ENCODE results near the gene ZNF124.
"Not testable (repeated sequence)": the region's sequence is repeated elsewhere in the genome, so short reads cannot be mapped to it uniquely, and the experiment has no call there.

ZNF124 gene

DNA sequence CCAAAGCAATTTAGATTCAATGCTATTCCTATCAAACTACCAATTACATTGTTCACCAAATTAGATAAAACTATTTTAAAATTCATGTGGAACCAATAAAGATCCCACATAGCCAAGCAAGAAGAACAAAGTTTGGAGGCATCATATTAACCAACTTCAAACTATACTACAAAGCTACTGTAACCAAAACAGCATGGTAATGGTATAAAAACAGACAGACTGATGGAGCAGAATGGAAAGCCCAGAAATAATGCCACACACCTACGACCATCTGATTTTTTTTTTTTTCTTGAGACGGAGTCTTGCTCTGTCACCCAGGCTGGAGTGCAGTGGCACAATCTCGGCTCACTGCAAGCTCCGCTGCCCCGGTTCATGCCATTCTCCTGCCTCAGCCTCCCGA is 7.1 kb downstream of the ZNF124 start:
- Histone ChIP-seq H3K27ac (ENCODE audit: low read length, poor library complexity, severe bottlenecking) (no peak overlapping the region), H3K9me3 (ENCODE audit: control insufficient read depth, low read length) (peaks cover 73% of the 10 kb centered on the region), H3K4me1 (ENCODE audit: control insufficient read depth, insufficient read depth, low read depth, low read length) (peaks cover 3% of the 10 kb centered on the region), H3K18ac (ENCODE audit: low read depth in 1 of 2, low read length in 2 of 2) (no peak overlapping the region), H3K9ac (ENCODE audit: low read length) (no peak overlapping the region), H3K4me3 (ENCODE audit: insufficient read depth in 1 of 2, low read depth in 1 of 2, low read length in 2 of 2) (no peak overlapping the region), H4K8ac (ENCODE audit: low read length) (no peak overlapping the region), H3K79me1 (replicated peaks; ENCODE audit: low read length, poor library complexity, severe bottlenecking) (peaks cover 7% of the 10 kb centered on the region), H2AFZ (ENCODE audit: low read depth, low read length) (no peak overlapping the region), H2BK5ac (ENCODE audit: low read depth, low read length, poor library complexity, severe bottlenecking) (no peak overlapping the region), H3K4ac (ENCODE audit: low read depth in 1 of 2, low read length in 2 of 2) (no peak overlapping the region), H3K27me3 (ENCODE audit: control insufficient read depth in 1 of 2, insufficient read depth in 1 of 2, low read length in 2 of 2) (no peaks in the 10 kb centered on the region), H2AK5ac (ENCODE audit: low read length, severe bottlenecking) (no peak overlapping the region), H3K4me2 (ENCODE audit: low read length, poor library complexity, severe bottlenecking) (no peak overlapping the region), H3K14ac (ENCODE audit: low read length in 2 of 2) (no peak overlapping the region), H3K36me3 (ENCODE audit: control insufficient read depth in 1 of 2, insufficient read depth in 2 of 2, low read depth in 1 of 2, low read length in 2 of 2) (peaks cover 0 to 8% of the 10 kb centered on the region in 2 experiments), H2BK12ac (ENCODE audit: low read length in 2 of 2) (no peak overlapping the region), H3K23ac (ENCODE audit: low read length in 2 of 2) (no peak overlapping the region), H4K91ac (ENCODE audit: low read length) (no peak overlapping the region), H2BK15ac (ENCODE audit: low read depth, poor library complexity, severe bottlenecking) (no peak overlapping the region), H2BK120ac (ENCODE audit: low read depth, low read length) (no peak overlapping the region)
- DNase-seq, result no peak
- WGBS, result 99% methylated on average over 6 of the region's 6 CpGs

DNA sequence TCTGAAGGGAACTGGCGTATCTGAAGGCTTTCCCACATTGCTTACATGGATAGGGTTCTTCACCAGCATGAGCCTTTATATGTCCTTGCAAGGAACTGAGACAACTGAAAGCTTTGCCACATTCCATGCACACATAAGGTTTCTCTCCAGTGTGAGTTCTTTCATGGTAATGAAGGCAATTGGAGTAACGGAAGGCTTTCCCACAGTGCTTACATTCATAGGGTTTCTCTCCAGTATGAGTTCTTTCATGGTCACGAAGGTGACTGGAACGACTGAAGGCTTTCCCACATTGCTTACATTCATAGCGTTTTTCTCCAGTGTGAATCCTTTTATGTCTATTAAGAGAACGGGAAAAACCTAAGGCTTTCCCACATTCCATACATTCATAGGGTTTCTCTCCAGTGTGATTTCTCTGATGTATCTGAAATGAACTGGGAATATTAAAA is 15.0 kb downstream of the ZNF124 start:
- Histone ChIP-seq H3K4me1 (ENCODE audit: control insufficient read depth, insufficient read depth, low read depth, low read length) (no peaks in the 10 kb centered on the region), H3K36me3 (ENCODE audit: control insufficient read depth in 1 of 2, insufficient read depth in 2 of 2, low read depth in 1 of 2, low read length in 2 of 2) (peaks cover 32 to 60% of the 10 kb centered on the region in 2 experiments), H3K9ac (ENCODE audit: low read length) (no peak overlapping the region), H2BK5ac (ENCODE audit: low read depth, low read length, poor library complexity, severe bottlenecking) (no peak overlapping the region), H3K4me2 (ENCODE audit: low read length, poor library complexity, severe bottlenecking) (no peak overlapping the region), H2BK15ac (ENCODE audit: low read depth, poor library complexity, severe bottlenecking) (no peak overlapping the region), H3K4ac (ENCODE audit: low read depth in 1 of 2, low read length in 2 of 2) (no peak overlapping the region), H3K27ac (ENCODE audit: low read length, poor library complexity, severe bottlenecking) (no peak overlapping the region), H3K18ac (ENCODE audit: low read depth in 1 of 2, low read length in 2 of 2) (no peak overlapping the region), H3K79me1 (replicated peaks; ENCODE audit: low read length, poor library complexity, severe bottlenecking) (peaks cover 19% of the 10 kb centered on the region), H2BK12ac (ENCODE audit: low read length in 2 of 2) (no peak overlapping the region), H3K14ac (ENCODE audit: low read length in 2 of 2) (no peak overlapping the region), H2BK120ac (ENCODE audit: low read depth, low read length) (no peak overlapping the region), H3K4me3 (ENCODE audit: insufficient read depth in 1 of 2, low read depth in 1 of 2, low read length in 2 of 2) (peak overlapping the region in 1 of 2 experiments; percentile 66), H4K91ac (ENCODE audit: low read length) (no peak overlapping the region), H3K27me3 (ENCODE audit: control insufficient read depth in 1 of 2, insufficient read depth in 1 of 2, low read length in 2 of 2) (no peaks in the 10 kb centered on the region), H2AK5ac (ENCODE audit: low read length, severe bottlenecking) (no peak overlapping the region), H4K8ac (ENCODE audit: low read length) (no peak overlapping the region), H3K23ac (ENCODE audit: low read length in 2 of 2) (no peak overlapping the region), H3K9me3 (ENCODE audit: control insufficient read depth, low read length) (peaks cover 95% of the 10 kb centered on the region), H2AFZ (ENCODE audit: low read depth, low read length) (no peak overlapping the region)
- WGBS, result 99% methylated on average over 4 of the region's 6 CpGs
- peak; percentile 20 for DNase-seq

DNA sequence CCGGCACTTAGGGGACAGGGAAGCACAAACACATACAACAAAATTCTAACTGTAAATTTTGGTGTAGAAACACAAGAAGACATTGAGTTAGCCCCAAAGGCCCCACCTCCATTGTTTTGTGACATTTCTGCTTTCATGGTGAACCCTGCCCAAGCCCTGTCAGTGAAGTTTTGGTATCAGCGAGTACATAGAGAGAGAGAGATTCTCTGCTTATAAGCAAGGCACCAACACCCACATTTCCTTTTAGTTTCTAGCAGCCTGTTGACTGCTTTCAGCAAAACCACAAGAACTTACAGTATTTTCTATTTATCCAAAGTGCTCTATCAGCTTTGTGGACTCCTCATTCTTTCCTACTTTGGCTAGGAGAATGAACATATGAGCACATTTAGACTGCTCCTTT is 24.0 kb downstream of the ZNF124 start:
- no peak overlapping the region for H2BK120ac ChIP-seq (ENCODE audit: low read depth, low read length)
- H3K27ac ChIP-seq (ENCODE audit: low read length, poor library complexity, severe bottlenecking), result no peak overlapping the region
- no peaks in the 10 kb centered on the region for H3K4me1 ChIP-seq (ENCODE audit: control insufficient read depth, insufficient read depth, low read depth, low read length)
- WGBS, result 96% methylated on average over 2 of the region's 2 CpGs
- no peak overlapping the region for H2AFZ ChIP-seq (ENCODE audit: low read depth, low read length)
- H3K36me3 ChIP-seq (ENCODE audit: control insufficient read depth in 1 of 2, insufficient read depth in 2 of 2, low read depth in 1 of 2, low read length in 2 of 2), result peaks cover 18% of the 10 kb centered on the region in 2 experiments
- no peak overlapping the region for H3K9ac ChIP-seq (ENCODE audit: low read length)
- no peak overlapping the region for H2AK5ac ChIP-seq (ENCODE audit: low read length, severe bottlenecking)
- H3K79me1 ChIP-seq (replicated peaks; ENCODE audit: low read length, poor library complexity, severe bottlenecking), result peaks cover 41% of the 10 kb centered on the region
- H3K4me3 ChIP-seq (ENCODE audit: insufficient read depth in 1 of 2, low read depth in 1 of 2, low read length in 2 of 2), result peak overlapping the region in 1 of 2 experiments; percentile 19
- no peak overlapping the region for H2BK15ac ChIP-seq (ENCODE audit: low read depth, poor library complexity, severe bottlenecking)
- no peak overlapping the region for H3K4me2 ChIP-seq (ENCODE audit: low read length, poor library complexity, severe bottlenecking)
- DNase-seq, result no peak
- H3K23ac ChIP-seq (ENCODE audit: low read length in 2 of 2), result no peak overlapping the region
- peaks cover 84% of the 10 kb centered on the region for H3K9me3 ChIP-seq (ENCODE audit: control insufficient read depth, low read length)
- H2BK5ac ChIP-seq (ENCODE audit: low read depth, low read length, poor library complexity, severe bottlenecking), result no peak overlapping the region
- no peak overlapping the region for H4K91ac ChIP-seq (ENCODE audit: low read length)
- H4K8ac ChIP-seq (ENCODE audit: low read length), result no peak overlapping the region
- H3K18ac ChIP-seq (ENCODE audit: low read depth in 1 of 2, low read length in 2 of 2), result no peak overlapping the region
- no peak overlapping the region for H3K4ac ChIP-seq (ENCODE audit: low read depth in 1 of 2, low read length in 2 of 2)
- H3K27me3 ChIP-seq (ENCODE audit: control insufficient read depth in 1 of 2, insufficient read depth in 1 of 2, low read length in 2 of 2), result no peaks in the 10 kb centered on the region
- no peak overlapping the region for H3K14ac ChIP-seq (ENCODE audit: low read length in 2 of 2)
- H2BK12ac ChIP-seq (ENCODE audit: low read length in 2 of 2), result no peak overlapping the region

DNA sequence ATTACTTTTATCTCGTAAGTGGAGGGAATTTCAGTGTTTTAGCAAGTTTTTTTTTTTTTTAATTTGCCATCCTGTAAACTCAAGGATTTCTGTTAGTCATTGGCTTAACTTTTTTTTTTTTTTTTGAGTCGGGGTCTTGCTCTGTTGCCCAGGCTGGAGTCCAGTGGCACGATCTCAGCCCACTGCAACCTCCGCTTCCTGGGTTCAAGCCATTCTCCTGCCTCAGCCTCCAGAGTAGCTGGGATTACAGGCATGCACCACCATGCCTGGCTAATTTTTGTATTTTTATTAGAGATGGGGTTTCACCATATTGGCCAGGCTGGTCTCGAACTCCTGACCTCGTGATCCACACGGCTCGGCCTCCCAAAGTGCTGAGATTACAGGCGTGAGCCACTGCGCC is 24.7 kb downstream of the ZNF124 start:
- not testable (repeated sequence) for H2BK12ac ChIP-seq (ENCODE audit: low read length in 2 of 2); H3K18ac ChIP-seq (ENCODE audit: low read depth in 1 of 2, low read length in 2 of 2); H3K27ac ChIP-seq (ENCODE audit: low read length, poor library complexity, severe bottlenecking); H2AK5ac ChIP-seq (ENCODE audit: low read length, severe bottlenecking); H3K4ac ChIP-seq (ENCODE audit: low read depth in 1 of 2, low read length in 2 of 2); H3K14ac ChIP-seq (ENCODE audit: low read length in 2 of 2); H2BK15ac ChIP-seq (ENCODE audit: low read depth, poor library complexity, severe bottlenecking); DNase-seq; H4K91ac ChIP-seq (ENCODE audit: low read length); H3K4me2 ChIP-seq (ENCODE audit: low read length, poor library complexity, severe bottlenecking); H3K9ac ChIP-seq (ENCODE audit: low read length); H2BK120ac ChIP-seq (ENCODE audit: low read depth, low read length); H3K4me1 ChIP-seq (ENCODE audit: control insufficient read depth, insufficient read depth, low read depth, low read length); H3K23ac ChIP-seq (ENCODE audit: low read length in 2 of 2); H4K8ac ChIP-seq (ENCODE audit: low read length); H2AFZ ChIP-seq (ENCODE audit: low read depth, low read length); H3K27me3 ChIP-seq (ENCODE audit: control insufficient read depth in 1 of 2, insufficient read depth in 1 of 2, low read length in 2 of 2); H2BK5ac ChIP-seq (ENCODE audit: low read depth, low read length, poor library complexity, severe bottlenecking)
- H3K9me3 ChIP-seq (ENCODE audit: control insufficient read depth, low read length), result peaks cover 84% of the 10 kb centered on the region
- peak overlapping the region in 1 of 2 experiments; percentile 3 for H3K4me3 ChIP-seq (ENCODE audit: insufficient read depth in 1 of 2, low read depth in 1 of 2, low read length in 2 of 2)
- WGBS, result 93% methylated on average over 10 of the region's 10 CpGs
- peaks cover 15 to 16% of the 10 kb centered on the region in 2 experiments for H3K36me3 ChIP-seq (ENCODE audit: control insufficient read depth in 1 of 2, insufficient read depth in 2 of 2, low read depth in 1 of 2, low read length in 2 of 2)
- peaks cover 41% of the 10 kb centered on the region for H3K79me1 ChIP-seq (replicated peaks; ENCODE audit: low read length, poor library complexity, severe bottlenecking)
